Epidermal melanocyte (primary cell): ENCODE data around the gene COG1.
A peak's percentile ranks its signal among the peaks of the same experiment; 100 is the strongest.

Experiments used
- DNase-seq: peaks from one replicate; pipeline ENCODE4 v3.0.0; 2011; ENCODE audit warnings: low spot score; ENCODE audit not compliant: insufficient read length

COG1 gene

GRCh38 chr17:73227944-73228343 lies 35.1 kb downstream of the COG1 start:
- no peak for DNase-seq

DNA sequence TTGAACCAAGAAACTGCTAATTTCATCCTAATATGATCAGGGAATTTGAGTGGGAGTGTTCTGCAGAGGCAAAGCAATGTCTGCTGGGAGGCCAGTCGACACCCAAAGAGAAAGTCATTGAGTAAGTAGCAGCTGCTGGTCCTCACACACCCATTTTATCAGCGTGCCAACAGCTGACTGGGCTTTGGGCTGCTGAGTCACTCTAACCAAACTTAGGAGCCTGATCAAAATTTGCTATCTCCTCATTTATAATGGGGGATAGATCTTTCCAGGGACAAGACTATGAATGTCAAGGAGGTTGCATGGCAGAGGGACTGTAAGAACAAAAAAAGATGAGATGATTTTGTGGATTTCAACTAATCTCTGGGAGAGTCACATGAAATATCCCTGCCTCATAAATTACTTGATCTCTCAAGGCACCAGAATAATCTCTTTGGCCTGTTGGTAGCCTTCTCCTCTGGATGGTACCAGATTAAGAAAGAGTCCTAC lies 35.9 kb downstream of the COG1 start:
- peak; percentile 66 for DNase-seq

DNA sequence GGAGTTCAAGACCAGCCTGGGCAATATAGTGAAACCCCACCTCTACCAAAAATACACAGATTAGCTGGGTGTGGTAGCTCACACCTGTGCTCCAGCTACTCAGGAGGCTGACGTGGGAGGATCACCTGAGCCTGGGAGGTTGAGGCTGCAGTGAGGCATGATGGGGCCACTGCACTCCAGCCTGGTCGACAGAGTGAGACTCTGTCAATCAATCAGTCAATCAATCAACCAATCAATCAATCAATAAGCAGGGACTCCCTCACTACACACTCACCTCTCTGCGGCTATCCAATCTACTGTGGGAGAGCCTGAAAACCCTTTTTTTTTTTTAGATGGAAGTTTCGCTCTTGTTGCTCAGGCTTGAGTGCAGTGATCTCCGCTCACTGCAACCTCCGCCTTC lies 37.2 kb downstream of the COG1 start:
- no peak for DNase-seq

- no peak for DNase-seq
These were observed 38.5 kb downstream of the COG1 start for GRCh38 chr17:73231395-73231794.

DNA sequence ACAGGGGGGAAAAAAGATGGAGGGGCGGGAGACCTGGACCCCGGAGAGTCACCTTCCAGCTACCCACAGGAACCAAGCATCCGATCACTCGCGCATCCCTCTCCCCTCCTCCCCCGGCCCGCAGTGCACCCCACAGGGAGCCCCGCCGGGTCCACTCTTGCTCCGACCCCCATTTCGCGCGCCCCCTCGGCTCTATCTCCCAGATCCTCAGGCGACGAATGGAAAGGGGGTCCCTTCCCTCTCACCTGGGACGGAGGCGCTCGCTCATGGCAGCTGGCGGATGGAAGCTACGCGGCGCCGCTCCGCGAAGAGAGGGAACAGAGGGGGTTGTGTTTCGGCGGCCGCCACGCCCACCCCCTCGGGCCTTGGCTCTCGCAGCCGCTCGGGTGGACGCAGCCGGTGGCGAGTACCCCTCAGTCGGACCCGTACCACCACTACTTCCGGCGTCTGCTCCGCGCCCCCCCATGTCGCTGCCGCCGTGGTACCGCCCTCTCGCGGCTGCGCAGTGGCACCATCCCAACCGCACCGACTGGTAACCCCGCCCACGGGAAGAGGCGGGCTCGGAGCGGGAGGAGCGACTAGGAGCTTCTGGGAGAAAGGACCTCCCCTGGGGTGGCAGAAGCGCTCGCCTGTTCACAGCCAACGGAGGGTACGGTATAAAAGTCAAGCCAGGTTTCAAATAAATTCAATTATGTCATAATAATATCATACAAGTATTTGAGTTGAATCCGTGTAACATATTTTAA lies 39.2 kb downstream of the COG1 start:
- peak; percentile 87 for DNase-seq

- peak; percentile 38 for DNase-seq
These were observed 39.9 kb downstream of the COG1 start for GRCh38 chr17:73232587-73233373.

- no peak for DNase-seq
These were observed 41.9 kb downstream of the COG1 start for GRCh38 chr17:73234736-73235135.

- DNase-seq, result no peak
These were observed 44.9 kb downstream of the COG1 start for GRCh38 chr17:73237714-73238113.

DNA sequence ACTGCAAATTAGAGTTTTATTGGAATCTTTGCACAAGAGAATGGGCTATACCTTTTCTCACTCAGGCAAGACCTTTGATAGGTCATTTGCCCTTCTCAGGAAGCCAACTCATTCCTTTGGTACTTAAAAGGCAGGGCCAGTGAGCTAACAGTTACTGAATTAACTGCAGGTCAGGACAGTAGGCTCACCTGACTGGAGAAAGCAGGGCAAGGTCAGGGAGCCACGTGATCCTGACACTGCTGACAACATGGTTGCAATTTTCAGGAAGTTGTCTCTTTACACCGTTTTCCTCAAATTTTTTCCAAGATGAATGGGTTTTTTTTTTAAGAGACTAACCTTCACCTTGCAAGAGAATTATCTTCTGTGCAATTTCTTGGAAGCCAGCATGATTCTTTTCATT lies 47.7 kb downstream of the COG1 start:
- DNase-seq, result no peak

DNA sequence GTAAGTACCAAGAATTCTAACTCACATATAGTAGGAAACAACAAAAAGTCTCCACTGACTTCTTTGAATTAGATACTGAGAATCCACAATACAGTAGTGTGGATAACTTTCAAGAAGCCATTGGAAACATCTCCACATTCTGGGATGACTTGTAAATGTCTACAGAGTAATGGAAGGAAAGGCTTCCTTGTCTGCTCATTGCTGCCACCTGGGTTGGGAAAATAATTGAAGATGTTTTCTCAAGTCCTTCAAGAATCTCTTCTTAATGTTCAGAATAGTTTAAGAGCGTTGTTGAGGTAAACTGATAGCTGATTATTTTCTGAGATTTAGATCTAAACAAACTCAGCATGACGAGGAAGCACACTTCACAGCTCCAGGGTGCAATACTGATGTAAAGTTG lies 54.9 kb downstream of the COG1 start:
- DNase-seq, result no peak

GRCh38 chr17:73248532-73248931 lies 55.7 kb downstream of the COG1 start:
- no peak for DNase-seq

DNA sequence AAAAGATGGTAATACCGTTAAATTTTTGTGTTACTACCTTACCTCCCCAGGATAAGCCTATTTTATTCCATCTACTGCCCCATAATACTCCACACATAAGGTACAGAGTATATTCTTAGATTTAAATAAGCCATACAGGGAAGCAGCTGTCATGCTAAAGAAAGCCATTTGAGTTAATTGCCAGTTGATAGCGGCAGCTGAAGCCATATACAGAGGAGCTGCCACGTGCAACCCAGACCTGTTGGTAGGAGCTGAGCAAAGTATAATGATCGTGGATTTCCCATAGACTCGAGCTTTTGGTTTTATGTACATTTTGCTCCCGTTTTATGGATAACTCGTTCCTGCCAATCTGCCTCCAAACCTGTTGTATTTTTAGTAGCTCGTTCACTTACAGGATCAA lies 56.8 kb downstream of the COG1 start:
- DNase-seq, result no peak

- no peak for DNase-seq
These were observed 58.2 kb downstream of the COG1 start for GRCh38 chr17:73250851-73251640.

DNA sequence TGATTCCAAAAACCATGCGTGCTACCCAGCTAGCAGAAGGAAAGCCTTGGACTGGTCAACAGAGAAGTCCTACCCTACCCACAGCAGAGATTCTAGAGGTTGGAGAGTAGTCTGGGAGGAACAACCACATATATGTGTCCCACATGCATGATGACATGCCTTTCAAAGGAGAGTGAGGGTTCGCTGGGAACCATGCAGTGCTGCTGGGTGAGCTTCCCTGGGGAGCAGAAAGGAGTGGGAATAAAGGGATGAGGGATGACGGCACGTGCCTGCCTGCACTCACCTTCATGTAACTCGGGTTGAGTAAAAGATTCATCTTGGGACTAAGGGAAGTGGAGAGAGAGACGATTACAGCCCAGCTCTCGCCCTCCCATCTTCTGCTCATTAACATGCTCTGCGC lies 59.0 kb downstream of the COG1 start:
- no peak for DNase-seq

DNA sequence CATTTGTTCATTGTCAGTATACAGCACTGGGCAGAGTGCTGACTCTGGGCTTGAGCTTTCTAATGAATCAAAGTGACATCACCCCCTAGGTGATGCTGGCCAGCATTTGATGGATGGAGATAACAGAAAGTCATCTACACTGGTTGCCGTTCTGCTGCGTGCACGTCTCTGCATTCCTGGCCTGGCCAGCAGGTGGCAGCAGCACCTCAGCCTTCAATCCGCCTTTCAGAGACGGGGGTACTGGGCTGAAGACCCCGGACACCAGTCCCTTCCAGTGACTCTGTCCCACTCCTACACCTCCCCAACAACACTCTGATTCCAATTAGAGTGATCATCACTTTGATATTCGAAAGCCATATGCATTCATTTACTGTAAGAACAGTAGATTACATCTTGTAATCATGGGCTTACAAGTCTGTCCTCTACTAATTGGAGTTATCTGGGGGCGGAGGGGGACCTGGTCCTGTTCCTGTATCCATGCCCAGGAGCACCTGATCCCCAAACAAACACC lies 62.9 kb downstream of the COG1 start:
- DNase-seq, result no peak

GRCh38 chr17:73256220-73256619 lies 63.4 kb downstream of the COG1 start:
- DNase-seq, result no peak

DNA sequence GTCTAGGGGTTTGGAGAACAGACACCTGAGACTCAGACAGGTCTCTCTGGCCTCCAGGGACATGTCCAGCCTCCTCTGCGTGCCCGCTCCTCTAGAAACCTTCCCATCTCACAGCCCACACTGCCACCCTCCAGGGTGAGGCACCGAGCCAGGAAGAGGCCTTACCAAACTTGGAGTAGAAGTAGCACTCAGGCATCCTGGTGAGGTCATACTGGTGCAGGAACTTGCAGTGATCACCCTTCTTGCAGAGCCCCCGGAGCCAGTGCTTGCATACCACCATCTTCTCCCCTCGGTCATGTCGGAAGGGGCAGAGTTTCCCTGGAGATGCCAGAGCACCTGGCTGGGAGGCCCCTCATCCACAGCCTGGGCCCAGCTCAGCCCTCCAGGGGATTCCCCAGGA lies 64.7 kb downstream of the COG1 start:
- DNase-seq, result no peak
